Measurements from ENCODE around the gene MMP24.
"Not testable (repeated sequence)": the region's sequence is repeated elsewhere in the genome, so short reads cannot be mapped to it uniquely, and the experiment has no call there.

The MMP24 gene

GRCh38 chr20:35262321-35262720 lies 35.8 kb downstream of the MMP24 start:
- not testable (repeated sequence) for DNase-seq

GRCh38 chr20:35262731-35263531 lies 36.4 kb downstream of the MMP24 start:
- DNase-seq = not testable (repeated sequence)

GRCh38 chr20:35263532-35264341 lies 37.2 kb downstream of the MMP24 start:
- no peak for DNase-seq

GRCh38 chr20:35264755-35265154 lies 38.3 kb downstream of the MMP24 start:
- no peak for DNase-seq

- DNase-seq = no peak
These were observed 40.6 kb downstream of the MMP24 start for GRCh38 chr20:35267092-35267491.

GRCh38 chr20:35269055-35269781 lies 42.7 kb downstream of the MMP24 start:
- DNase-seq = peak; percentile 29

- no peak for DNase-seq
These were observed 43.8 kb downstream of the MMP24 start for GRCh38 chr20:35270021-35270902.

- no peak for DNase-seq
These were observed 44.8 kb downstream of the MMP24 start for GRCh38 chr20:35271073-35271882.

- no peak for DNase-seq
These were observed 45.4 kb downstream of the MMP24 start for GRCh38 chr20:35271904-35272303.

- no peak for DNase-seq
These were observed 47.1 kb downstream of the MMP24 start for GRCh38 chr20:35273449-35274171.

GRCh38 chr20:35274172-35275092 lies 47.9 kb downstream of the MMP24 start:
- no peak for DNase-seq

- no peak for DNase-seq
These were observed 49.3 kb downstream of the MMP24 start for GRCh38 chr20:35275741-35276251.

- no peak for DNase-seq
These were observed 49.9 kb downstream of the MMP24 start for GRCh38 chr20:35276408-35276807.

GRCh38 chr20:35277127-35277526 lies 50.6 kb downstream of the MMP24 start:
- DNase-seq = no peak

- peak; percentile 91 for DNase-seq
These were observed 51.3 kb downstream of the MMP24 start, which contains the start of gene MMP24OS for GRCh38 chr20:35277531-35278395. MMP24OS (minus strand) TSS chr20:35278122; CDS start chr20:35277929, 193 bp downstream.

GRCh38 chr20:35279040-35279439 lies 52.5 kb downstream of the MMP24 start:
- no peak for DNase-seq

GRCh38 chr20:35279533-35280174 lies 53.2 kb downstream of the MMP24 start:
- DNase-seq = no peak

- DNase-seq = no peak
These were observed 54.0 kb downstream of the MMP24 start for GRCh38 chr20:35280523-35280922.
